A673 (cell line): Measurements from ENCODE around the gene CMTM1. TPM values are rescaled to one million over a fixed set of nuclear protein-coding genes. Genes with fewer than 3 reads are reported as not detected.

ENCODE experiments used
- BruUV-seq: library from RNA; stranded (reverse); fragments of 400-500 nt; replicated peaks from 2 replicates; lab custom pipeline; 2021; lab: Mats Ljungman, UMichigan
- CTCF ChIA-PET: fragments of 300-600 bp; sonication (Branson Sonifier 250); formaldehyde crosslinking; loops from one replicate; lab custom pipeline; 2022; ENCODE audit warnings: antibody characterized with exemption; lab: Charles Lee
- POLR2A ChIA-PET: fragments of 300-600 bp; sonication (Branson Sonifier 250); formaldehyde crosslinking; loops from one replicate; lab custom pipeline; 2022; ENCODE audit warnings: antibody characterized with exemption; ENCODE audit not compliant: low non-redundant PET; lab: Charles Lee
- DNase-seq: peaks from one replicate; pipeline ENCODE4 v3.0.0-alpha.2; 2015; ENCODE audit warnings: low spot score
- H3K27ac ChIP-seq: fragments of 200-600 bp; sonication (generic); 2 replicates; pipeline ENCODE4 v1.5.1; 2016; ENCODE audit warnings: mixed run types, low read depth, mild to moderate bottlenecking, mixed read lengths, antibody characterized with exemption, low read length; ENCODE audit not compliant: poor library complexity, severe bottlenecking
- H3K27me3 ChIP-seq: fragments of 200-600 bp; sonication (generic); replicated peaks from 2 replicates; pipeline ENCODE4 v1.6.1; 2017; ENCODE audit warnings: mixed run types, low read depth, mild to moderate bottlenecking, mixed read lengths, antibody characterized with exemption, low read length; ENCODE audit not compliant: insufficient read depth, poor library complexity
- H3K36me3 ChIP-seq: fragments of 200-600 bp; sonication (generic); 2 replicates; pipeline ENCODE4 v1.6.1; 2016; ENCODE audit warnings: mixed run types, mild to moderate bottlenecking, mixed read lengths, antibody characterized with exemption, low read length; ENCODE audit not compliant: insufficient read depth, poor library complexity, severe bottlenecking
- H3K4me1 ChIP-seq: fragments of 200-600 bp; sonication (generic); 2 replicates; pipeline ENCODE4 v1.6.1; 2017; ENCODE audit warnings: mixed run types, mild to moderate bottlenecking, mixed read lengths, antibody characterized with exemption, low read length; ENCODE audit not compliant: insufficient read depth, poor library complexity, severe bottlenecking
- H3K4me3 ChIP-seq: fragments of 200-600 bp; sonication (generic); 2 replicates; pipeline ENCODE4 v1.5.1; 2016; ENCODE audit warnings: low read depth, mixed run types, mild to moderate bottlenecking, mixed read lengths, low read length; ENCODE audit not compliant: poor library complexity, severe bottlenecking
- H3K9me3 ChIP-seq: fragments of 200-600 bp; sonication (generic); 2 replicates; pipeline ENCODE4 v1.6.1; 2016; ENCODE audit warnings: mixed run types, low read depth, mild to moderate bottlenecking, mixed read lengths, antibody characterized with exemption, low read length; ENCODE audit not compliant: poor library complexity, severe bottlenecking
- EZH2 ChIP-seq: fragments of 200-600 bp; sonication (generic); IDR thresholded peaks from 2 replicates; pipeline ENCODE4 v1.6.1; 2017; ENCODE audit warnings: borderline replicate concordance, low read depth, mild to moderate bottlenecking, mixed read lengths, antibody characterized with exemption, low read length; ENCODE audit not compliant: poor library complexity, severe bottlenecking
- intact Hi-C: fragments of 100-400 bp; cut with micrococcal nuclease; formaldehyde crosslinking; loops from one replicate; pipeline ENCODE4 v1.10.0; 2022; ENCODE audit not compliant: unreplicated experiment
- total RNA-seq: library from RNA; stranded (reverse); gene quantifications from 2 replicates; pipeline ENCODE4 v1.2.3, GENCODE V29; 2021
- TF ChIP-seq, protein P1 (sequence below): fragments of 300-800, 200-600 bp; sonication (generic); conservative IDR thresholded peaks from 2 replicates; pipeline ENCODE4 v1.5.1; 2017; ENCODE audit warnings: low read depth, mild to moderate bottlenecking, antibody characterized with exemption, low read length, moderate library complexity, mixed read lengths

The CMTM1 gene
- total RNA-seq, 1 experiment from 2014 or later = 7.1 TPM

GRCh38 chr16:66585481-66586239 lies 19.4 kb downstream of the CMTM1 start:
- intact Hi-C loops = no loop called here
- DNase-seq = no peak
- BruUV-seq = no TSS peak
- peaks cover 13% of the 10 kb centered on the region for H3K4me1 ChIP-seq
- H3K27ac ChIP-seq = no peak overlapping the region
- no peaks in the 10 kb centered on the region for H3K27me3 ChIP-seq
- TF ChIP-seq, protein P1, sequence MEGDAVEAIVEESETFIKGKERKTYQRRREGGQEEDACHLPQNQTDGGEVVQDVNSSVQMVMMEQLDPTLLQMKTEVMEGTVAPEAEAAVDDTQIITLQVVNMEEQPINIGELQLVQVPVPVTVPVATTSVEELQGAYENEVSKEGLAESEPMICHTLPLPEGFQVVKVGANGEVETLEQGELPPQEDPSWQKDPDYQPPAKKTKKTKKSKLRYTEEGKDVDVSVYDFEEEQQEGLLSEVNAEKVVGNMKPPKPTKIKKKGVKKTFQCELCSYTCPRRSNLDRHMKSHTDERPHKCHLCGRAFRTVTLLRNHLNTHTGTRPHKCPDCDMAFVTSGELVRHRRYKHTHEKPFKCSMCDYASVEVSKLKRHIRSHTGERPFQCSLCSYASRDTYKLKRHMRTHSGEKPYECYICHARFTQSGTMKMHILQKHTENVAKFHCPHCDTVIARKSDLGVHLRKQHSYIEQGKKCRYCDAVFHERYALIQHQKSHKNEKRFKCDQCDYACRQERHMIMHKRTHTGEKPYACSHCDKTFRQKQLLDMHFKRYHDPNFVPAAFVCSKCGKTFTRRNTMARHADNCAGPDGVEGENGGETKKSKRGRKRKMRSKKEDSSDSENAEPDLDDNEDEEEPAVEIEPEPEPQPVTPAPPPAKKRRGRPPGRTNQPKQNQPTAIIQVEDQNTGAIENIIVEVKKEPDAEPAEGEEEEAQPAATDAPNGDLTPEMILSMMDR = no peak
- no peak for TF ChIP-seq EZH2
- H3K9me3 ChIP-seq = no peaks in the 10 kb centered on the region
- ChIA-PET CTCF (no interaction called here), POLR2A (no interaction called here)
- H3K36me3 ChIP-seq = no peaks in the 10 kb centered on the region
- H3K4me3 ChIP-seq = no peak overlapping the region

- H3K4me3 ChIP-seq = no peak overlapping the region
- no peaks in the 10 kb centered on the region for H3K4me1 ChIP-seq
- no TSS peak for BruUV-seq
- intact Hi-C loops = no loop called here
- H3K27me3 ChIP-seq = no peaks in the 10 kb centered on the region
- no peaks in the 10 kb centered on the region for H3K36me3 ChIP-seq
- H3K27ac ChIP-seq = no peak overlapping the region
- H3K9me3 ChIP-seq = no peaks in the 10 kb centered on the region
- no peak for DNase-seq
- ChIA-PET CTCF (interaction anchor here (0.7 kb wide), 1 partner anchor 83 kb away, joined by 3 read pairs; no protein-coding TSS in a partner anchor), POLR2A (no interaction called here)
- TF ChIP-seq, protein P1 = no peak
- no peak for TF ChIP-seq EZH2
Observed at GRCh38 chr16:66587881-66588600, 21.8 kb downstream of the CMTM1 start.

DNA sequence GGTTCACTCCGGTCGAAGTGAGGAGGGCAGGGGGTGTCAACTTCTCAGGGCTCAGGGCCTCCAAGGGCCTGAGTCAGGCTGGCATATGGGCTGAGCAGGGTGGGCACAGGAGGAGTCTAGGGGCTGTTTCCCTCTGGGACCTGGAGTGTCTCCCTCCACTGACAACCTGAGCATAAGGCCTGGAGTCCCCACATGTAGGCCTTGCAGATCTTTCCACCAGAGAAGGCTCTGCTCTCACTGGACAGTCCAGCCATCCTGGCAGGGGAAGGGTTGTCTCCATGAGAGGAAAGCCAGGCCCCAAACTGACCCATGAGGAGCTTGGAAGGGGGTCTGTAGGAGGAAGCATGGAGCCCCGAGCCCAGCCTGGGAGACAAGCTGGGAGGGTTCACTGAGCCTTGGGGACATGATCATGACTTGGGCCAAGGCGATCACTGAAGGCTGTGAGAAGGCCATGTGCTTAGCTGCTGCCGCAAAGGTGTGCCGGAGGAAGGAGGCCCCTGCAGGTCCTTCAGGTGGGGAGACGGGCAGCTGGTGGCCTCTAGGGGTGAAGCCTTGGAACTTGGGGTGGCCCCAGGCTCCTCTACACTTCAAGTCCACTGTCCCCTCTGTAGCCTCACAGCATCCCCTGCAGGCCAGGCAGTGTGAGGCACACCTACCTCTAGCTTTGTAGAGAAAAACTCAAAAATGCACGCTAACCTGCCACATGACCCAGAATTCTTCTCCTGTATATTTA lies 22.9 kb downstream of the CMTM1 start:
- H3K27me3 ChIP-seq = no peaks in the 10 kb centered on the region
- ChIA-PET CTCF (interaction anchor here (1.0 kb wide), 1 partner anchor 189 kb away, joined by 4 read pairs; no protein-coding TSS in a partner anchor), POLR2A (interaction anchor here (0.6 kb wide), 1 partner anchor 245 kb away, joined by 6 read pairs; no protein-coding TSS in a partner anchor)
- TF ChIP-seq, protein P1 = peak; percentile 56
- no peak for TF ChIP-seq EZH2
- H3K9me3 ChIP-seq = no peaks in the 10 kb centered on the region
- H3K4me3 ChIP-seq = no peak overlapping the region
- H3K36me3 ChIP-seq = no peaks in the 10 kb centered on the region
- peak; percentile 35 for DNase-seq
- no peak overlapping the region for H3K27ac ChIP-seq
- intact Hi-C loops = no loop called here
- no peaks in the 10 kb centered on the region for H3K4me1 ChIP-seq
- no TSS peak for BruUV-seq
